ENCODE data around the gene INTS4.

The INTS4 gene

DNA sequence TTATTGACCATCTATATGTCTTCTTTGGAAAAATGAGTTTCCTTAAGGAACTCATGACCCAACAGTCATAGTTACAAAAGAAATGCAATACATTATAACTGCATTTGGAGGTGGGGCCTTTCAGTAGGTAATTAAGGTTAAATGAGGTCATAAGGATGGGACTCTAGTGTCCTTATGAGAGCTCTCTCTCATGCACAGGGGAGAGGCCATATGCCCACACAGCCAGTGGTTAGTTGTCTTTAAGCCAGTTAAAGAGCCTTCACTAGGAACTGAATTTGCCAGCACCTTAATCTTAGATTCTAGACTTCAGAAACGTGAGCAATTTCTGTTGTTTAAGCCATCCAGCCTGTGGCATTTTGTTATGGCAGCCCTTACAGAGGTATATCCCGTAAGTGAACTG lies 27.3 kb downstream of the INTS4 start:
- no peak for TF ChIP-seq POLR2AphosphoS5 (IDR thresholded peaks at IDR 0.05; ENCODE audit: low read depth, low read length)
- no peak for TF ChIP-seq FOXP2 (optimal IDR thresholded peaks at IDR 0.05; ENCODE audit: borderline replicate concordance, extremely low read depth, extremely low read length, insufficient read depth)

DNA sequence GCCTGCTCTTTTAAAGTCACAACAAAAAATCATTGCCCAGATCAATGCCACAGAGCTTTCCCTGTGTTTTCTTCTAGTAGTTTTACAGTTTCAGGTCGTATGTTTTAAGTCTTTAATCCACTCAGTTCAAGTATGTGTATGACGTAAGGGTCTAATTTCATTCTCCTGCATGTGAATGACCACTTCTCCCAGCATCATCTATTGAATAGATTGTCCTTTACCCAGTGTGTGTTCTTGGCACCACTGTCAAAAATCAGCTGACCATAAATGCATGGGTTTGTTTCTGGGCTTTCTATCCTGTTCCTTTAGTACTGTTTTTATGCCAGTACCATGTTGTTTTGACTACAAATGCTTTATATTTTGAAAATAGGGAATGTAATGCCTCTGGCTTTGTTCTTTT lies 28.1 kb downstream of the INTS4 start:
- TF ChIP-seq FOXP2 (optimal IDR thresholded peaks at IDR 0.05; ENCODE audit: borderline replicate concordance, extremely low read depth, extremely low read length, insufficient read depth) = no peak
- TF ChIP-seq, protein P1, sequence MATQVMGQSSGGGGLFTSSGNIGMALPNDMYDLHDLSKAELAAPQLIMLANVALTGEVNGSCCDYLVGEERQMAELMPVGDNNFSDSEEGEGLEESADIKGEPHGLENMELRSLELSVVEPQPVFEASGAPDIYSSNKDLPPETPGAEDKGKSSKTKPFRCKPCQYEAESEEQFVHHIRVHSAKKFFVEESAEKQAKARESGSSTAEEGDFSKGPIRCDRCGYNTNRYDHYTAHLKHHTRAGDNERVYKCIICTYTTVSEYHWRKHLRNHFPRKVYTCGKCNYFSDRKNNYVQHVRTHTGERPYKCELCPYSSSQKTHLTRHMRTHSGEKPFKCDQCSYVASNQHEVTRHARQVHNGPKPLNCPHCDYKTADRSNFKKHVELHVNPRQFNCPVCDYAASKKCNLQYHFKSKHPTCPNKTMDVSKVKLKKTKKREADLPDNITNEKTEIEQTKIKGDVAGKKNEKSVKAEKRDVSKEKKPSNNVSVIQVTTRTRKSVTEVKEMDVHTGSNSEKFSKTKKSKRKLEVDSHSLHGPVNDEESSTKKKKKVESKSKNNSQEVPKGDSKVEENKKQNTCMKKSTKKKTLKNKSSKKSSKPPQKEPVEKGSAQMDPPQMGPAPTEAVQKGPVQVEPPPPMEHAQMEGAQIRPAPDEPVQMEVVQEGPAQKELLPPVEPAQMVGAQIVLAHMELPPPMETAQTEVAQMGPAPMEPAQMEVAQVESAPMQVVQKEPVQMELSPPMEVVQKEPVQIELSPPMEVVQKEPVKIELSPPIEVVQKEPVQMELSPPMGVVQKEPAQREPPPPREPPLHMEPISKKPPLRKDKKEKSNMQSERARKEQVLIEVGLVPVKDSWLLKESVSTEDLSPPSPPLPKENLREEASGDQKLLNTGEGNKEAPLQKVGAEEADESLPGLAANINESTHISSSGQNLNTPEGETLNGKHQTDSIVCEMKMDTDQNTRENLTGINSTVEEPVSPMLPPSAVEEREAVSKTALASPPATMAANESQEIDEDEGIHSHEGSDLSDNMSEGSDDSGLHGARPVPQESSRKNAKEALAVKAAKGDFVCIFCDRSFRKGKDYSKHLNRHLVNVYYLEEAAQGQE (IDR thresholded peaks at IDR 0.05; ENCODE audit: insufficient read depth in 1 of 2, low read depth in 2 of 2, low read length in 2 of 2) = no peak
- no peak for TF ChIP-seq SIN3A (IDR thresholded peaks at IDR 0.05; ENCODE audit: borderline replicate concordance, insufficient read depth, low read length)
- TF ChIP-seq POLR2AphosphoS5 (IDR thresholded peaks at IDR 0.05; ENCODE audit: low read depth, low read length) = no peak
- no peak for TF ChIP-seq TAF1 (IDR thresholded peaks at IDR 0.05; ENCODE audit: borderline replicate concordance, insufficient read depth, low read length)

DNA sequence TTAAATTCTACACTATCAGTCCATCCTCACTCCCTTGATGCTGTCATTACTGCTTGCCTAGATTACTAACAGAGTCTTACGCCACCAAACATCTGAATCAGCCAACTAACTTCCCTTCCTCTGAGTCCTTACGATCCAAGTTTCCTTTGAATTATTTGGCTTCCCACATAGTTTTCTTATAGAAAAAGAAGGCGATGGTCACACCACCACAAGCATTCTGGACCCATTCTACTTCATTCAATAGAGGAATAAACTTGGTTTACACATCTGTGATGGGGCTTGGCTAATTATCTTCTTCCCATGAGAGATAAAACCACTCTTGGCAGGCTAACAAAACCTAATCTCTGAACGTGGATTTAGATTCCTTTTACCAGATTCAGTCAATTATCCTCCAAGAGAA lies 35.0 kb downstream of the INTS4 start:
- no peak for TF ChIP-seq TAF1 (IDR thresholded peaks at IDR 0.05; ENCODE audit: borderline replicate concordance, insufficient read depth, low read length)
- no peak for TF ChIP-seq POLR2AphosphoS5 (IDR thresholded peaks at IDR 0.05; ENCODE audit: low read depth, low read length)
- TF ChIP-seq, protein P1 (IDR thresholded peaks at IDR 0.05; ENCODE audit: insufficient read depth in 1 of 2, low read depth in 2 of 2, low read length in 2 of 2) = no peak
- TF ChIP-seq FOXP2 (optimal IDR thresholded peaks at IDR 0.05; ENCODE audit: borderline replicate concordance, extremely low read depth, extremely low read length, insufficient read depth) = no peak
- no peak for TF ChIP-seq SIN3A (IDR thresholded peaks at IDR 0.05; ENCODE audit: borderline replicate concordance, insufficient read depth, low read length)

DNA sequence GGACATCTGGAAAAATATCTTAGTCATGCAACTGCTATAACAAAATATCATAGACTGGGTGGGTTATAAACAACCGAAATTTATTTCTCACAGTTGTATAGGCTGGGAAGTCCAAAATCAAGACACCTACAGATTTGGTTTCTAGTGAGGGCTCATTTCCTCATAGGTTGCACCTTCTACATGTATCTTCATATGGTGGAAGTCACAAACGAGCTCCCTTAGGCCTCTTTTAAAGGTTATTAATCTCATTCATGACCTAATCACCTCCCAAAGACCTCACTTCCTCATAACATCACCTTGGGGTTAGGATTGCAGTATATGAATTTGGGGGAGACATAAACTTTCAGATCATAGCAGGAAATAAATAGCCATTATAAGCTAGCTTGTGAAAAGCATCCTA lies 85.2 kb downstream of the INTS4 start:
- TF ChIP-seq SIN3A (IDR thresholded peaks at IDR 0.05; ENCODE audit: borderline replicate concordance, insufficient read depth, low read length) (no peak), POLR2AphosphoS5 (IDR thresholded peaks at IDR 0.05; ENCODE audit: low read depth, low read length) (no peak), FOXP2 (optimal IDR thresholded peaks at IDR 0.05; ENCODE audit: borderline replicate concordance, extremely low read depth, extremely low read length, insufficient read depth) (no peak), TAF1 (IDR thresholded peaks at IDR 0.05; ENCODE audit: borderline replicate concordance, insufficient read depth, low read length) (no peak)
- TF ChIP-seq, protein P1 (IDR thresholded peaks at IDR 0.05; ENCODE audit: insufficient read depth in 1 of 2, low read depth in 2 of 2, low read length in 2 of 2) = no peak

DNA sequence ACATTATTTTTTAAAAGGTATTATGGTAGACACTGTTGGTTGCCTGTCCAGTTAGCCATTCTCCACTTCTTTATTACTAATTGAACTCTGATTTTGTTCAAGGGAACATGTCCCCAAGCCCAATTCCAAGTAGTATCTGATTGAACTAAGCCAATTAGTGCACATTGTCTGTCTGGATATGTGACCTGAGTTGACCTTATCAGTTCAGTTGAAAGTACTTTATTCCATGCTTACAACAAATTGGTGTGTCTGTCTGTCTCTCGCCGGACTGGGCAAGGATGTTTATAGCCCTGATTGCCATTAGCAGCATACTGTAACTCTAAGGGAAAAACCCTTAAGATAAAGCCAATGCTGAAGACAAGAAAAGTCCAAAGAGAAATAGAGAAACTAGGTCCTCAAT lies 85.6 kb downstream of the INTS4 start:
- TF ChIP-seq, protein P1 (IDR thresholded peaks at IDR 0.05; ENCODE audit: insufficient read depth in 1 of 2, low read depth in 2 of 2, low read length in 2 of 2) = no peak
- no peak for TF ChIP-seq SIN3A (IDR thresholded peaks at IDR 0.05; ENCODE audit: borderline replicate concordance, insufficient read depth, low read length)
- no peak for TF ChIP-seq POLR2AphosphoS5 (IDR thresholded peaks at IDR 0.05; ENCODE audit: low read depth, low read length)
- no peak for TF ChIP-seq FOXP2 (optimal IDR thresholded peaks at IDR 0.05; ENCODE audit: borderline replicate concordance, extremely low read depth, extremely low read length, insufficient read depth)
- TF ChIP-seq TAF1 (IDR thresholded peaks at IDR 0.05; ENCODE audit: borderline replicate concordance, insufficient read depth, low read length) = no peak

All from PFSK-1 (cell line).